ENCODE data around the gene SEC22B. TPM values are rescaled to one million over a fixed set of nuclear protein-coding genes. Genes with fewer than 3 reads are reported as not detected.
A peak's percentile ranks its signal among the peaks of the same experiment; 100 is the strongest.

SEC22B gene
- total and polyA plus RNA-seq, 2 of the 13 experiments (the other 11 are each of a cell fraction or from before 2014, with no cell fraction given), result 14.2 to 29.1 TPM

DNA sequence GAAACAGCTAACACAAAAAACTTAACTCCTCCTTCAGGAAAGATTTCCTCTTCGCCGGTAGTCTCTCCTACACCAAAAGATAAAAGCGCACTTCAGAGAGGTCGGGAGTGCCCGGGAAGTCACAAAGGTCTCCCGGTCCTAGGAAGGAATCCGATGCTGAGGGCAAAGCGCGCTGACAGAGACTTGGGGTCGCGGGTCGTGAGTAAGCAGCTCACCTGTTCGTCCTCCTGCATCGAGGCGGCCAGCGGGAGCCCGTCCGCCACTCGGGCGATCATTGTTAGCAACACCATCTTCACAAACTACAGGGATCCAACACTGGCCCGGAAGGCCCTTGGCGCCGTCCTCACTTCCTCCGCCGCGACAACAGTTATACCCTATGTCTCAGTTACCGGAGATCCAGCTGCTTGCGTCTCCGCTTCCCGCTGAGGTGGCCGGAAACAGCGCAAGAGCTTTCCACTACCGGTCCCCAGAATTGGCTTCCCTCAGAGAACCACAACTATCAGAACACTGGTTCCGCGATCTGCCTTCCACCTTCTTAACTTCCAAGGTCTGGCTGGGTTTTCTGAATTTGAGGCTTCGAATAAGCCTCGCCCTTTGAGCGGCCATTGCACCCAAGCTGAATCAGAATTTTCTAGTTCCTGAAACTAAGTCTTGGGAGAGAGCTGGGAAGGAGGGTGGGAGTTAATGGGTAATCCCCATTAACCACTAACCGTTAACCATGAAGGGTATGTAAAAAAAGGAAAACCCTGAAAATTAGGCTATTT, at the start of gene SEC22B (continued):
- TF ChIP-seq, protein P1, sequence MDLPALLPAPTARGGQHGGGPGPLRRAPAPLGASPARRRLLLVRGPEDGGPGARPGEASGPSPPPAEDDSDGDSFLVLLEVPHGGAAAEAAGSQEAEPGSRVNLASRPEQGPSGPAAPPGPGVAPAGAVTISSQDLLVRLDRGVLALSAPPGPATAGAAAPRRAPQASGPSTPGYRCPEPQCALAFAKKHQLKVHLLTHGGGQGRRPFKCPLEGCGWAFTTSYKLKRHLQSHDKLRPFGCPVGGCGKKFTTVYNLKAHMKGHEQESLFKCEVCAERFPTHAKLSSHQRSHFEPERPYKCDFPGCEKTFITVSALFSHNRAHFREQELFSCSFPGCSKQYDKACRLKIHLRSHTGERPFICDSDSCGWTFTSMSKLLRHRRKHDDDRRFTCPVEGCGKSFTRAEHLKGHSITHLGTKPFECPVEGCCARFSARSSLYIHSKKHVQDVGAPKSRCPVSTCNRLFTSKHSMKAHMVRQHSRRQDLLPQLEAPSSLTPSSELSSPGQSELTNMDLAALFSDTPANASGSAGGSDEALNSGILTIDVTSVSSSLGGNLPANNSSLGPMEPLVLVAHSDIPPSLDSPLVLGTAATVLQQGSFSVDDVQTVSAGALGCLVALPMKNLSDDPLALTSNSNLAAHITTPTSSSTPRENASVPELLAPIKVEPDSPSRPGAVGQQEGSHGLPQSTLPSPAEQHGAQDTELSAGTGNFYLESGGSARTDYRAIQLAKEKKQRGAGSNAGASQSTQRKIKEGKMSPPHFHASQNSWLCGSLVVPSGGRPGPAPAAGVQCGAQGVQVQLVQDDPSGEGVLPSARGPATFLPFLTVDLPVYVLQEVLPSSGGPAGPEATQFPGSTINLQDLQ (CRISPR knock-in tag; IDR thresholded peaks at IDR 0.05), result peak; percentile 64; the same call in 1 of the 2 replicates
- TF ChIP-seq PHB2 (IDR thresholded peaks at IDR 0.05; ENCODE audit: partially characterized antibody), result no peak
- no peak for TF ChIP-seq ZNF484 (CRISPR knock-in tag; IDR thresholded peaks at IDR 0.05; ENCODE audit: borderline replicate concordance, low read depth)
- TF ChIP-seq RXRA (CRISPR knock-in tag; IDR thresholded peaks at IDR 0.05), result 0 out of 2 replicates have a peak, but pooled peaks have one; percentile 43
- no peak for TF ChIP-seq DPF2 (CRISPR knock-in tag; IDR thresholded peaks at IDR 0.05; ENCODE audit: borderline replicate concordance, low read depth)
- TF ChIP-seq ZNF782 (CRISPR knock-in tag; IDR thresholded peaks at IDR 0.05; ENCODE audit: borderline replicate concordance), result 0 out of 2 replicates have a peak, but pooled peaks have one; percentile 27
- peak; percentile 87; the same call in 1 of the 2 replicates for TF ChIP-seq ZBTB20 (CRISPR knock-in tag; IDR thresholded peaks at IDR 0.05; ENCODE audit: borderline replicate concordance, low read depth)
- TF ChIP-seq ZFP36L2 (CRISPR knock-in tag; IDR thresholded peaks at IDR 0.05), result 0 out of 2 replicates have a peak, but pooled peaks have one; percentile 54
- peak; percentile 69 for TF ChIP-seq SIX4 (CRISPR knock-in tag; IDR thresholded peaks at IDR 0.05)
- peak; percentile 83 for TF ChIP-seq ZEB1 (IDR thresholded peaks at IDR 0.05; ENCODE audit: insufficient replicate concordance, low read depth)
- TF ChIP-seq FOXK1 (CRISPR knock-in tag; IDR thresholded peaks at IDR 0.05; ENCODE audit: borderline replicate concordance, low read depth), result peak; percentile 86
- TF ChIP-seq RFX1 (IDR thresholded peaks at IDR 0.05), result no peak
- no peak for TF ChIP-seq ZNF703 (CRISPR knock-in tag; IDR thresholded peaks at IDR 0.05; ENCODE audit: borderline replicate concordance)
- peak; percentile 56; the same call in 1 of the 2 replicates for TF ChIP-seq NCOA2 (CRISPR knock-in tag; IDR thresholded peaks at IDR 0.05)
- TF ChIP-seq ZNF709 (CRISPR knock-in tag; IDR thresholded peaks at IDR 0.05), result peak; percentile 58; the same call in 1 of the 2 replicates
- peak; percentile 80; the same call in 1 of the 2 replicates for TF ChIP-seq ZNF839 (CRISPR knock-in tag; IDR thresholded peaks at IDR 0.05; ENCODE audit: borderline replicate concordance)
- peak; percentile 58; the same call in 1 of the 2 replicates for TF ChIP-seq FOXO1 (CRISPR knock-in tag; IDR thresholded peaks at IDR 0.05)
- peak; percentile 78; the same call in 1 of the 2 replicates for TF ChIP-seq PITX1 (CRISPR knock-in tag; IDR thresholded peaks at IDR 0.05)
- TF ChIP-seq HHEX (CRISPR knock-in tag; IDR thresholded peaks at IDR 0.05), result peak; percentile 4; the same call in 1 of the 2 replicates
- no peak for TF ChIP-seq PAWR (CRISPR knock-in tag; IDR thresholded peaks at IDR 0.05; ENCODE audit: borderline replicate concordance)
- TF ChIP-seq SRSF1 (optimal IDR thresholded peaks at IDR 0.05; ENCODE audit: low read depth, low read length), result peak; percentile 48
- peak; percentile 89 for TF ChIP-seq ZFY (CRISPR knock-in tag; IDR thresholded peaks at IDR 0.05)
- TF ChIP-seq, protein P2, sequence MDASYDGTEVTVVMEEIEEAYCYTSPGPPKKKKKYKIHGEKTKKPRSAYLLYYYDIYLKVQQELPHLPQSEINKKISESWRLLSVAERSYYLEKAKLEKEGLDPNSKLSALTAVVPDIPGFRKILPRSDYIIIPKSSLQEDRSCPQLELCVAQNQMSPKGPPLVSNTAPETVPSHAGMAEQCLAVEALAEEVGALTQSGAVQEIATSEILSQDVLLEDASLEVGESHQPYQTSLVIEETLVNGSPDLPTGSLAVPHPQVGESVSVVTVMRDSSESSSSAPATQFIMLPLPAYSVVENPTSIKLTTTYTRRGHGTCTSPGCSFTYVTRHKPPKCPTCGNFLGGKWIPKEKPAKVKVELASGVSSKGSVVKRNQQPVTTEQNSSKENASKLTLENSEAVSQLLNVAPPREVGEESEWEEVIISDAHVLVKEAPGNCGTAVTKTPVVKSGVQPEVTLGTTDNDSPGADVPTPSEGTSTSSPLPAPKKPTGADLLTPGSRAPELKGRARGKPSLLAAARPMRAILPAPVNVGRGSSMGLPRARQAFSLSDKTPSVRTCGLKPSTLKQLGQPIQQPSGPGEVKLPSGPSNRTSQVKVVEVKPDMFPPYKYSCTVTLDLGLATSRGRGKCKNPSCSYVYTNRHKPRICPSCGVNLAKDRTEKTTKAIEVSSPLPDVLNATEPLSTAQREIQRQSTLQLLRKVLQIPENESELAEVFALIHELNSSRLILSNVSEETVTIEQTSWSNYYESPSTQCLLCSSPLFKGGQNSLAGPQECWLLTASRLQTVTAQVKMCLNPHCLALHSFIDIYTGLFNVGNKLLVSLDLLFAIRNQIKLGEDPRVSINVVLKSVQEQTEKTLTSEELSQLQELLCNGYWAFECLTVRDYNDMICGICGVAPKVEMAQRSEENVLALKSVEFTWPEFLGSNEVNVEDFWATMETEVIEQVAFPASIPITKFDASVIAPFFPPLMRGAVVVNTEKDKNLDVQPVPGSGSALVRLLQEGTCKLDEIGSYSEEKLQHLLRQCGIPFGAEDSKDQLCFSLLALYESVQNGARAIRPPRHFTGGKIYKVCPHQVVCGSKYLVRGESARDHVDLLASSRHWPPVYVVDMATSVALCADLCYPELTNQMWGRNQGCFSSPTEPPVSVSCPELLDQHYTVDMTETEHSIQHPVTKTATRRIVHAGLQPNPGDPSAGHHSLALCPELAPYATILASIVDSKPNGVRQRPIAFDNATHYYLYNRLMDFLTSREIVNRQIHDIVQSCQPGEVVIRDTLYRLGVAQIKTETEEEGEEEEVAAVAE (CRISPR knock-in tag; IDR thresholded peaks at IDR 0.05; ENCODE audit: borderline replicate concordance), result peak; percentile 80; the same call in 1 of the 2 replicates
- TF ChIP-seq ZNF629 (CRISPR knock-in tag; conservative IDR thresholded peaks at IDR 0.05), result 0 out of 2 replicates have a peak, but pooled peaks have one; percentile 13
